B cell (primary cell): ENCODE measurements around the gene APMAP. TPM values are rescaled to one million over a fixed set of nuclear protein-coding genes. Genes with fewer than 3 reads are reported as not detected.

Source experiments
- ATAC-seq: fragments of 200-7000 bp; cut with Tn5 transposase; one replicate; pipeline ENCODE4 v1.10.0; 2021; ENCODE audit warnings: low read depth, mild to moderate bottlenecking, moderate number of reproducible peaks, moderate library complexity
- CTCF ChIA-PET: fragments of 350-600 bp; sonication (Branson Sonifier 250); formaldehyde crosslinking; loops from one replicate; lab custom pipeline; 2021; ENCODE audit warnings: antibody characterized with exemption, inconsistent platforms; lab: Charles Lee
- POLR2A ChIA-PET: fragments of 350-600 bp; sonication (Branson Sonifier 250); formaldehyde crosslinking; loops from one replicate; lab custom pipeline; 2021; ENCODE audit warnings: antibody characterized with exemption; lab: Charles Lee
- DNase-seq: peaks from one replicate; pipeline ENCODE4 v3.0.0; 2013
- H2AFZ ChIP-seq: 2 replicates; pipeline ENCODE4 v1.6.1; 2012; ENCODE audit warnings: mild to moderate bottlenecking, low read depth, low read length; ENCODE audit not compliant: insufficient read depth, poor library complexity, severe bottlenecking
- H3K27ac ChIP-seq, 2 donors: 1 replicate in 1 of 2; 2 replicates in 1 of 2; pipeline ENCODE4 v1.5.1; 2012 to 2013; ENCODE audit warnings: low read length in 2 of 2, mild to moderate bottlenecking in 2 of 2, moderate library complexity in 1 of 2
- H3K27me3 ChIP-seq, 4 experiments: fragments of 200-600 bp in 1 of 4; sonication (generic) in 1 of 4; replicated peaks in 1 of 4; 1 replicate in 2 of 4; 2 replicates in 2 of 4; pipeline versions ENCODE4 v1.6.1 to v1.7.0; 2013 to 2016; ENCODE audit warnings: low read length in 3 of 4, mild to moderate bottlenecking in 2 of 4, mixed read lengths in 1 of 4, moderate library complexity in 1 of 4; ENCODE audit not compliant: insufficient read depth in 4 of 4, control insufficient read depth in 3 of 4; ENCODE audit errors: control extremely low read depth in 1 of 4
- H3K36me3 ChIP-seq, 2 experiments: replicated peaks in 1 of 2; 1 replicate in 1 of 2; 2 replicates in 1 of 2; pipeline versions ENCODE4 v1.6.1 to v1.7.1; 2013; ENCODE audit warnings: low read length in 1 of 2; ENCODE audit not compliant: insufficient read depth in 2 of 2, control insufficient read depth in 1 of 2; ENCODE audit errors: control extremely low read depth in 1 of 2, extremely low read depth in 1 of 2
- H3K4me1 ChIP-seq, 2 donors: fragments of 200-600 bp in 1 of 2; sonication (generic) in 1 of 2; 1 replicate in 1 of 2; 2 replicates in 1 of 2; pipeline versions ENCODE4 v1.5.1 to v1.6.1; 2013 to 2017; ENCODE audit warnings: low read length in 2 of 2; ENCODE audit not compliant: control insufficient read depth in 2 of 2, insufficient read depth in 2 of 2
- H3K4me2 ChIP-seq: replicated peaks from 2 replicates; pipeline ENCODE3; 2012; ENCODE audit warnings: mild to moderate bottlenecking, low read depth, low read length; ENCODE audit not compliant: poor library complexity, severe bottlenecking
- H3K4me3 ChIP-seq, 5 experiments: fragments of 200-600 bp in 1 of 5; sonication (generic) in 1 of 5; 1 replicate in 3 of 5; 2 replicates in 2 of 5; pipeline versions ENCODE4 v1.5.1 to v1.7.0; 2011 to 2016; ENCODE audit warnings: low read length in 4 of 5, mild to moderate bottlenecking in 4 of 5, low read depth in 2 of 5, control low read depth in 1 of 5, moderate library complexity in 1 of 5; ENCODE audit not compliant: insufficient read depth in 1 of 5; ENCODE audit errors: control extremely low read depth in 1 of 5, extremely low read depth in 1 of 5
- H3K79me2 ChIP-seq: fragments of 200-600 bp; sonication (generic); one replicate; pipeline ENCODE4 v1.6.0; 2016; ENCODE audit warnings: low read length; ENCODE audit not compliant: control insufficient read depth, insufficient read depth
- H3K9ac ChIP-seq: fragments of 200-600 bp; sonication (generic); 2 replicates; pipeline ENCODE4 v1.6.1; 2017; ENCODE audit warnings: mild to moderate bottlenecking, low read length, moderate library complexity
- H3K9me3 ChIP-seq, 3 donors: one replicate each; pipeline versions ENCODE4 v1.6.1 to v1.7.1; 2013; ENCODE audit warnings: low read length in 2 of 3; ENCODE audit not compliant: control insufficient read depth in 2 of 3, insufficient read depth in 1 of 3; ENCODE audit errors: control extremely low read depth in 1 of 3
- H4K20me1 ChIP-seq: 2 replicates; pipeline ENCODE4 v1.6.0; 2012; ENCODE audit warnings: mild to moderate bottlenecking, low read length; ENCODE audit not compliant: insufficient read depth, control insufficient read depth, poor library complexity, severe bottlenecking
- H3K27ac Mint-ChIP-seq: one replicate; pipeline ENCODE4 v1.8.0; 2021; ENCODE audit warnings: mixed read lengths
- H3K27me3 Mint-ChIP-seq: one replicate; pipeline ENCODE4 v1.8.0; 2021; ENCODE audit warnings: mixed read lengths
- H3K4me1 Mint-ChIP-seq: one replicate; pipeline ENCODE4 v1.8.0; 2021; ENCODE audit warnings: mixed read lengths
- H3K4me3 Mint-ChIP-seq: one replicate; pipeline ENCODE4 v1.8.0; 2021; ENCODE audit warnings: mixed read lengths
- H3K9me3 Mint-ChIP-seq: one replicate; pipeline ENCODE4 v1.8.0; 2022; ENCODE audit warnings: mixed read lengths; ENCODE audit not compliant: insufficient read depth
- EZH2 ChIP-seq: IDR thresholded peaks from 2 replicates; pipeline ENCODE4 v1.6.1; 2012; ENCODE audit warnings: borderline replicate concordance, low read depth, mild to moderate bottlenecking, moderate library complexity, low read length; ENCODE audit not compliant: insufficient read depth, poor library complexity, severe bottlenecking
- WGBS: methylation state at CpG from one replicate; pipeline ENCODE4 v1.1.5; 2013; ENCODE audit warnings: missing lambda C conversion rate; ENCODE audit not compliant: insufficient coverage; 5-methylcytosine and 5-hydroxymethylcytosine counted together
- intact Hi-C: fragments of 100-400 bp; cut with micrococcal nuclease; formaldehyde crosslinking; loops from one replicate; pipeline ENCODE4 v1.10.0; 2022
- polyA plus RNA-seq: library from polyadenylated mRNA; depleted of rRNA; stranded (reverse); fragments of >200 nt; gene quantifications from 2 replicates; pipeline ENCODE4 v1.2.3, GENCODE V29; 2012
- total RNA-seq, 2 donors: library from RNA; stranded (reverse); fragments of 120-200 nt in 1 of 2; gene quantifications; 1 replicate in 1 of 2; 2 replicates in 1 of 2; pipeline versions ENCODE4 v1.2.3 to v1.2.4, GENCODE V29; 2013 to 2022
- TF ChIP-seq, protein P1 (sequence below): fragments of 200-600 bp; IDR thresholded peaks from one replicate; pipeline ENCODE4 v1.8.0; 2022; ENCODE audit warnings: antibody characterized with exemption, mild to moderate bottlenecking

APMAP gene
- total and polyA plus RNA-seq, 2 donors (not counting 1 experiment from before 2014, with no cell fraction given), result 9.1 to 28.0 TPM

- Histone ChIP-seq H3K79me2 (no peaks in the 10 kb centered on the region), H2AFZ (no peak overlapping the region), H3K4me1 (peaks cover 0 to 3% of the 10 kb centered on the region in 2 donors), H3K9ac (no peak overlapping the region), H3K36me3 (no peaks in the 10 kb centered on the region), H3K9me3 (peaks cover 0 to 1% (median 0%) of the 10 kb centered on the region in 3 donors), H3K4me3 (no peak overlapping the region), H3K4me2 (no peak overlapping the region), H3K27ac (no peak overlapping the region), H4K20me1 (no peaks in the 10 kb centered on the region), H3K27me3 (peaks cover 0 to 13% (median 2%) of the 10 kb centered on the region in 4 experiments)
- CTCF ChIA-PET, result no interaction called here
- POLR2A ChIA-PET, result no interaction called here
- H3K4me3 Mint-ChIP-seq, result no peak overlapping the region
- H3K27ac Mint-ChIP-seq, result no peak overlapping the region
- ATAC-seq (no peak), DNase-seq (no peak)
- TF ChIP-seq, protein P1, sequence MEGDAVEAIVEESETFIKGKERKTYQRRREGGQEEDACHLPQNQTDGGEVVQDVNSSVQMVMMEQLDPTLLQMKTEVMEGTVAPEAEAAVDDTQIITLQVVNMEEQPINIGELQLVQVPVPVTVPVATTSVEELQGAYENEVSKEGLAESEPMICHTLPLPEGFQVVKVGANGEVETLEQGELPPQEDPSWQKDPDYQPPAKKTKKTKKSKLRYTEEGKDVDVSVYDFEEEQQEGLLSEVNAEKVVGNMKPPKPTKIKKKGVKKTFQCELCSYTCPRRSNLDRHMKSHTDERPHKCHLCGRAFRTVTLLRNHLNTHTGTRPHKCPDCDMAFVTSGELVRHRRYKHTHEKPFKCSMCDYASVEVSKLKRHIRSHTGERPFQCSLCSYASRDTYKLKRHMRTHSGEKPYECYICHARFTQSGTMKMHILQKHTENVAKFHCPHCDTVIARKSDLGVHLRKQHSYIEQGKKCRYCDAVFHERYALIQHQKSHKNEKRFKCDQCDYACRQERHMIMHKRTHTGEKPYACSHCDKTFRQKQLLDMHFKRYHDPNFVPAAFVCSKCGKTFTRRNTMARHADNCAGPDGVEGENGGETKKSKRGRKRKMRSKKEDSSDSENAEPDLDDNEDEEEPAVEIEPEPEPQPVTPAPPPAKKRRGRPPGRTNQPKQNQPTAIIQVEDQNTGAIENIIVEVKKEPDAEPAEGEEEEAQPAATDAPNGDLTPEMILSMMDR, result no peak
- TF ChIP-seq EZH2, result no peak
- H3K4me1 Mint-ChIP-seq, result no peaks in the 10 kb centered on the region
- WGBS, result 100% methylated on average over 1 of the region's 1 CpG
- no peaks in the 10 kb centered on the region for H3K9me3 Mint-ChIP-seq
- peaks cover 23% of the 10 kb centered on the region for H3K27me3 Mint-ChIP-seq
- intact Hi-C loops, result loop anchor here (5.0 kb wide), 1 partner anchor 754 kb away; no protein-coding TSS in a partner anchor
Observed at GRCh38 chr20:24916412-24916811, 76.1 kb downstream of the APMAP start.

GRCh38 chr20:24915892-24916291 is 76.7 kb downstream of the APMAP start:
- no peaks in the 10 kb centered on the region for H3K79me2 ChIP-seq
- ChIA-PET CTCF (no interaction called here), POLR2A (no interaction called here)
- 82% methylated on average over 7 of the region's 7 CpGs for WGBS
- no peak for TF ChIP-seq EZH2
- TF ChIP-seq, protein P1, result no peak
- Mint-ChIP-seq H3K4me3 (no peak overlapping the region), H3K9me3 (no peaks in the 10 kb centered on the region), H3K4me1 (no peaks in the 10 kb centered on the region), H3K27me3 (peaks cover 21% of the 10 kb centered on the region), H3K27ac (no peak overlapping the region)
- H3K4me2 ChIP-seq, result no peak overlapping the region
- DNase-seq, result no peak
- H3K27me3 ChIP-seq, result peaks cover 0 to 13% (median 2%) of the 10 kb centered on the region in 4 experiments
- H3K9ac ChIP-seq, result no peak overlapping the region
- intact Hi-C loops, result loop anchor here (5.0 kb wide), 1 partner anchor 754 kb away; no protein-coding TSS in a partner anchor
- no peaks in the 10 kb centered on the region for H4K20me1 ChIP-seq
- no peak for ATAC-seq
- H3K4me1 ChIP-seq, result peaks cover 0 to 3% of the 10 kb centered on the region in 2 donors
- H3K9me3 ChIP-seq, result no peaks in the 10 kb centered on the region
- no peaks in the 10 kb centered on the region for H3K36me3 ChIP-seq
- no peak overlapping the region for H2AFZ ChIP-seq
- no peak overlapping the region for H3K4me3 ChIP-seq
- no peak overlapping the region for H3K27ac ChIP-seq
